HG03108 (cell line): Measurements from ENCODE around the gene CACNA1H.
"Not testable (repeated sequence)": the region's sequence is repeated elsewhere in the genome, so short reads cannot be mapped to it uniquely, and the experiment has no call there.

Experiments
- ATAC-seq: cut with Tn5 transposase; IDR thresholded peaks from one replicate; pipeline ENCODE4 v1.9.1; 2021; ENCODE audit warnings: moderate library complexity; ENCODE audit not compliant: unreplicated experiment

Gene CACNA1H

DNA sequence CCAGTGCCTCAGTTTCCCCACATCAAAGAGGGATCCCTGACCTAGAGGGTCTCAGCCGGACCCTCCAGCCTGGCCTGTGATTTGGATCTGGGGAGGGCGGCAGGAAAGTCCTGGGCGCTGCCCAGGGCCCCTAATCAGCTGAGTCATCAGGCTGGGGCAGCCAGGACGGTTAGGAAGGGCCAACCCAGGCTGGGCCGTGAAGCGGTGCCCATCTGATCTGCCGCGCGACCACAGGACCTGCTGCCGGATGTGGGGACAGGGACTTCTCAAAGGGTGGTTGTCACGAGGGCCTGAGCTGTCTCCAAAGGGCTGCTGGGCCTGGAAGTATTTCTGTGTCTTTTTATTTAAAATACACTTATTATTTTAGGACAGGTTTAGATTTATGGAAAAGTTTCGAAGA, 92.0 kb downstream of the CACNA1H start:
- no peak for ATAC-seq

DNA sequence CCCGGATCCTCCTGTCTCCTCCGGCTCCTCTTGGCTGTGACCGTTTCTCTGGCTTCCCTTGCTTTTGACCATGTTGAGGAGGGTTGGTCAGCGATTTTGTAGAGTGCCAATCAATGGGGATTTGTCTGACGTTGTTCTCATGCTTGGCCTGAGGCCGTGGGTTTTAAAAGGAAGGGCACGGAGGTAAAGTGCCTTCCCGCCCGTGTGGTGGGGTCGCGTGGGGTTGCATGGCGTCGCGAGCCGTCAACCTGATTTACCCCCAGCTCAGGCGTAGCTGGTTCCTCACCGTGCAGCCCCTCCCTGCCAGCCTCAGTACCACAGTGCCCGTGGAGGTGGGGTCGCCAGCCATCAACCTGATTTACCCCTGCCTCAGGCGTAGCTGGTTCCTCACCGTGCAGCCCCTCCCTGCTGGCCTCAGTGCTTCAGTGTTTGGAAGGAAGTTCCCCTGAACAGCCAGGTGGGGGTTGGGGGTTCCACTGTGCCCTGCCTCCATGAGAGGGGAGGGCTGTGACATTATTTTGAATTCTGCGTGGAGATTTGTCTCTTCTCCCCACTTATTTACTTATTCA, 92.6 kb downstream of the CACNA1H start:
- ATAC-seq, result no peak

DNA sequence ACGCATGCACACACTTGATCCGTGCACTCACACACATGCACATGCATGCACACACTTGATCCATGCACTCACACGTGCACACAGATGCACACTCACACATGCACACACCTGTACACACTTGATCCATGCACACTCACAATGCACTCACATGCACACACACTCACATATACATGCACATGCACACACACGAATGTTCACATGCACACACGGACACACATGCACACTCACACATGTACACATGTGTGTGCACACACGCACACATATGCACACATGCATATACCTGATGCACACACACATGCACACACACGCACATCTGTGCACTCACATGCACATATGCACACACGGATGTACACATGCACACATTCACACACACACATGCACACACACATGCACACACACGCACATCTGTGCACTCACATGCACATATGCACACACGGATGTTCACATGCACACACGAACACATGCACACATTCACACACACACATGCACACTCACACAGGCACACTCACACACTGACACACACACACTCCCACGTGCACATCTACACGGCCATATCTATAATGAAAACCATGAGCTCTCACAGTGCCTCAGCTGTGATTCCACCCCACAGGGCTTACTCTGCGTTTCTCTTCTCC, 95.1 kb downstream of the CACNA1H start:
- not testable (repeated sequence) for ATAC-seq

DNA sequence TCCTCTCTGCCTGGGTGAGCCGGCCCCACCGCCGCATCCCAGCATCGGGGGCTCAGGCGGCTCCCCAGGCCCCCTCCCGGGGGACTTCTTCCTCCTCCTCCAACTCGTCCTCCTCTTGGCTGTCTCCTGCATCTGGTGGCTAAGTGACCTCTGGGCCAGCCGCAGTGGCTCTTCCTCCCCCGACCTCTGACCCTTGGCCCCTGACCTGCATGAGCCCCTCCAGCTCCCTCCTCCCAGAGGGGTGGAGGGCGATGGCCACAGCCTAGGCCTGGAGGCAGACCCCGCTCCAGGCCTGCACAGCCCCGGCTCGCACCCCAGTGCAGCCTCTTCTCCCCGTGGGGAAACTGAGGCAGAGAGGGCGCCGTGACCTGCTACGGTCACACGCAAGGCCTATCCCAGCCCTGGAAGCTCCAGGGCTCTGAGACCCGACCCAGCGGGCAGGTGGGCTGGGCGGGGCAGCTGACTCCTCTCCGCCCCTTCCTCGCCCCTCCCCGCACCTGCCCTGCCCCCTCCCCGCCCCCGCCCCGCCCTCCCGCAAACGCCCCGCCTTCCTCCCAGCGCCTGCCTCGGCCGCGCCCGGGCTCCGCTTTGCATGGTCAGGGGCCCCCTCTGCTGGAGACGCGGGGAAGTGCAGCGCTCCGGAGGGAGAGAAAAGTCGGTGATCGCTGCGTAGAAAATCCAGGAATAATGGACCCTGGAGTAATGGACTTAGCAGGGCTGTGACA, 96.3 kb downstream of the CACNA1H start:
- ATAC-seq, result not testable (repeated sequence)

DNA sequence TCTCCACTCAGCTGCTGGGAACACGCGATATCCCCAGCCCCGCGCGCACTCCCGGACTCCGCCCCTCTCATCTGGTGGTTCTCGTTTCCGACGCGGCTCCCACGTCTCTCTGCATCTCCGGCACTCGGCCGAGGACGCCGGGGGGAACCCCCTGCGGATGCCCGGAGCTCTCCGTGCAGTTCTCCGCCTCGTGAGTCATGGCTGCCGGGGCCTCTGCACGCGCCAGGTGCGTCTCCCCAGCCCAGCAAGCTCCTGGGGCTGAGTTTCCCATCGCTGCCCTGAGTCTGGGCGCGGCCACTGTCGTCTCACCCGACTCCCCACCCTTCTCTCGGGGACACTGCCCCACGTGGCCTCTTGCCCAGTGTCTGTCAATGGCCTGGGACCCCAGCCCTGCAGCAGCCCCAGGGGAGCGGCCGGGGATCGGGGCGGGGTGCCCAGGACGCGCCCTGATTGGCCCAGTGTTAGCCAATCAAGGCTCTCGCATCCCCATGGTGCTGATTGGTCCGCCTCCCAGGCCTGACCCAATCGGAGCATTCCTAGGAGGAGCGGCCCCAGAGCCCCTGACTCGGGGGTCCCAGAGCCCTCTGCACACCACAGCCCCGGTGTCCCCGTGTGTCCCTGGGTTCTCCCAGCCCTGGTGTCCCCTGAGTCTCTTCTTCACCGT, 100.9 kb downstream of the CACNA1H start:
- ATAC-seq, result not testable (repeated sequence)

DNA sequence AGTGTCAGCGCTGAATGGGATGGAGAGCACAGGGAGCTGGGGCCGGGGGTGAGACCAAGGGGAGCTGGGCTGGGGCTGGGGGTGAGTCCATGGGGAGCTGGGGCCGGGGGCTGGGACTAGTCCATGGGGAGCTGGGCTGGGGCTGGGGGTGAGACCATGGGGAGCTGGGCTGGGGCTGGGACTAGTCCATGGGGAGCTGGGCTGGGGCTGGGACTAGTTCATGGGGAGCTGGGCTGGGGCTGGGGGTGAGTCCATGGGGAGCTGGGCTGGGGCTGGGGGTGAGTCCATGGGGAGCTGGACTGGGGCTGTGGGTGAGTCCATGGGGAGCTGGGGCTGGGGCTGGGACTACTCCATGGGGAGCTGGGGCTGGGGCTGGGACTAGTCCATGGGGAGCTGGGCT, 101.9 kb downstream of the CACNA1H start:
- not testable (repeated sequence) for ATAC-seq

DNA sequence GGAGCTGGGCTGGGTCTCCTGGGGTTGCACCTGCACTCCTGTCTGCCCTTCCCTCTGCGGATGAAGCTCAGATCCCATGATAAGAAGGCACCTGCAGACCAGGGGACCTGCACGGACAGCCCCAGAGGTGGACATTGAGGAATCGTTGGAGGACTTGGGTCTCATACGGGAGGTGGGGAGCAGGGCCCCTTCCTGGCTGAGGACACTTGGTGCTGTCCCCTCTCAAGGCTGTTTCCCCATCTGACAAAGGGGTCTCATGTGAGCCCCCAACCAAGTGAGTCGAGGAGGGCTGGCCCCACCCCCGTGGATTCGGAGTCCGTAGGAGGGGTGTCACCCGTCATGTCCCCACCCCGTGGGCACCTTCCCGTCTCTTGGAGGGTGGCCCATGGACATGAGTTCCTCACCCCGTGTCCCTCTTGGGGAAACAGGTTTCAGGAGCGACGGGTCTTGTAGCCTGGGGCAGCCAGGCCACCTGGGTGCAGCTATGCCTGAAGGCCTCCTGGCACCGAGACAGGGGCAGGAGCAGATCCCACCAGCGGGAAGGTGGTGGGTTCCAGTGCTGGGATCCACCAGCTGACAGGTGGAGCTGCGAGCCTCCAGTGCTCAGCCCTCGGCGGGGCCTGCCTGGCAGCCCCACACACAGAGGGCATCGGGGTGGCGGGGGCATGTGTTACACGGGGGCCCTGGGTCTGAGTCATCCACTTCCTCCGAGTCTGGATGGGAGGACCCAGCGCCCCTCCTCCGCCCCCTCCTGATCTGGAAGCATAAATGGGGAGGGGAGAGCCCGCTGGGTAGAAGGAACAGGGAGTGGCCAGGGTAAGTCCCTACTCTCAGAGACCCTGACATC, 102.6 kb downstream of the CACNA1H start, which contains the start of gene TPSD1:
TSS of gene TPSD1 (plus strand) at position 794 of the 847 bp plus-strand sequence. CDS start 212 bp downstream, outside the sequence.
- not testable (repeated sequence) for ATAC-seq

DNA sequence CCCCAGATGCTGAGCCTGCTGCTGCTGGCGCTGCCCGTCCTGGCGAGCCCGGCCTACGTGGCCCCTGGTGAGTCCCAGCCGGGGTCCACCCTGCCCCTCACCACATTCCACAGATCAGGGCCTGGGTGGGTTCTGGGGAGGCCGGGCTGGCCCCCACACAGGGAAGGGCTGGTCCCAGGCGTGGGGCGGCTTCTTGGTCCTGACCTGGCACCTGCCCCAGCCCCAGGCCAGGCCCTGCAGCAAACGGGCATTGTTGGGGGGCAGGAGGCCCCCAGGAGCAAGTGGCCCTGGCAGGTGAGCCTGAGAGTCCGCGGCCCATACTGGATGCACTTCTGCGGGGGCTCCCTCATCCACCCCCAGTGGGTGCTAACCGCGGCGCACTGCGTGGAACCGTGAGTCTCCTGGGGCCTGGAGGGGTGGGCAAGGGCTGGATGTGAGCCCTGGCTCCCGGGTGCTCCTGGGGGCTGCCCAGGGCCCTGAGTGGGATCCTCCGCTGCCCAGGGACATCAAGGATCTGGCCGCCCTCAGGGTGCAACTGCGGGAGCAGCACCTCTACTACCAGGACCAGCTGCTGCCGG, 103.5 kb downstream of the CACNA1H start:
- not testable (repeated sequence) for ATAC-seq

DNA sequence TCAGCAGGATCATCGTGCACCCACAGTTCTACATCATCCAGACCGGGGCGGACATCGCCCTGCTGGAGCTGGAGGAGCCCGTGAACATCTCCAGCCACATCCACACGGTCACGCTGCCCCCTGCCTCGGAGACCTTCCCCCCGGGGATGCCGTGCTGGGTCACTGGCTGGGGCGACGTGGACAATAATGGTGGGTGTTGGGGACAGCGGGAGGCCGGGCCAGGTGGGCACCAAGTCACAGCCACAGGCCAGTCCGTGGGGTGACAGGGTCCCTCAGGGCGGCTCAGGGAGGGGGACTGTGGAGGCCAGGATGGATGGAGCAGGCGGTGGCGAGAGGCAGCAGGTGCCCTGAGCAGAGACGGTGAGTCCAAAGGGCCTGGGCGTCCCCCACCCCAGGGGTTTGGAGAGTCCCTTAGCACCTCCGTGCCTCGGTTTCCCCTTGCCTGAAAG, 104.0 kb downstream of the CACNA1H start:
- ATAC-seq, result no peak

DNA sequence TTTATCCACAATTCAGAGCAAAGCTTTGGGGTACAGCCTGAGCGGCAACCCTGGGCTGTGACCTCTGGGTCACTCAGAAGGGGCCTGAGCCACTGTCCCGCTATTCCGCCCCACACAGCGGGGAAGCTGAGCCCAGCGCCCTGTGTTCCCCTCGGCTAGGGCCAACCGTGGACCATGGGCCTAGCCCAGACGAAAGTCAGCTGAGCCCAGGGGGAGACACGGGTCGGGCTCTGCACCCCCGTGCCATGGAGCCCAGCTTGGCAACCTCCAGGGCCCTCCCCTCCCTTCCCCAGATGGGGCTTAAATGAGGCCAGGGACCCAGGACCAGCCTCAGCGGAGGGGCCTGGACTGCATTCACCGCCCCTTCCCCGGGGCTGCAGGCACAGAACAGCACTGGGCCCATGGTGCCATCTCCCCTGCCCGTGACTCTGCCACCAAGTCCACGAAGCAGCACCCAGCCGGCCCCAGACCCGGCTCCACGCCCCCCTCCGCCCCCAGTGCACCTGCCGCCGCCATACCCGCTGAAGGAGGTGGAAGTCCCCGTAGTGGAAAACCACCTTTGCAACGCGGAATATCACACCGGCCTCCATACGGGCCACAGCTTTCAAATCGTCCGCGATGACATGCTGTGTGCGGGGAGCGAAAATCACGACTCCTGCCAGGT, 104.8 kb downstream of the CACNA1H start:
- no peak for ATAC-seq

DNA sequence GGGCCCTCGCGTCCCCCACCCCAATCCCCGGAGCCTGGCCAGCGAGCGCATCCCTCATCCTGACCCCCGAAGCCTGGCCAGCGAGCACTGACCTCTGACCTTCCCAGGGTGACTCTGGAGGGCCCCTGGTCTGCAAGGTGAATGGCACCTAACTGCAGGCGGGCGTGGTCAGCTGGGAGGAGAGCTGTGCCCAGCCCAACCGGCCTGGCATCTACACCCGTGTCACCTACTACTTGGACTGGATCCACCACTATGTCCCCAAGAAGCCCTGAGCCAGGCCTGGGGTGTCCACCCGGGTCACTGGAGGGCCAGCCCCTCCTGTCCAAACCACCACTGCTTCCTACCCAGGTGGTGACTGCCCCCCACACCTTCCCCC, 105.3 kb downstream of the CACNA1H start:
- ATAC-seq, result no peak

DNA sequence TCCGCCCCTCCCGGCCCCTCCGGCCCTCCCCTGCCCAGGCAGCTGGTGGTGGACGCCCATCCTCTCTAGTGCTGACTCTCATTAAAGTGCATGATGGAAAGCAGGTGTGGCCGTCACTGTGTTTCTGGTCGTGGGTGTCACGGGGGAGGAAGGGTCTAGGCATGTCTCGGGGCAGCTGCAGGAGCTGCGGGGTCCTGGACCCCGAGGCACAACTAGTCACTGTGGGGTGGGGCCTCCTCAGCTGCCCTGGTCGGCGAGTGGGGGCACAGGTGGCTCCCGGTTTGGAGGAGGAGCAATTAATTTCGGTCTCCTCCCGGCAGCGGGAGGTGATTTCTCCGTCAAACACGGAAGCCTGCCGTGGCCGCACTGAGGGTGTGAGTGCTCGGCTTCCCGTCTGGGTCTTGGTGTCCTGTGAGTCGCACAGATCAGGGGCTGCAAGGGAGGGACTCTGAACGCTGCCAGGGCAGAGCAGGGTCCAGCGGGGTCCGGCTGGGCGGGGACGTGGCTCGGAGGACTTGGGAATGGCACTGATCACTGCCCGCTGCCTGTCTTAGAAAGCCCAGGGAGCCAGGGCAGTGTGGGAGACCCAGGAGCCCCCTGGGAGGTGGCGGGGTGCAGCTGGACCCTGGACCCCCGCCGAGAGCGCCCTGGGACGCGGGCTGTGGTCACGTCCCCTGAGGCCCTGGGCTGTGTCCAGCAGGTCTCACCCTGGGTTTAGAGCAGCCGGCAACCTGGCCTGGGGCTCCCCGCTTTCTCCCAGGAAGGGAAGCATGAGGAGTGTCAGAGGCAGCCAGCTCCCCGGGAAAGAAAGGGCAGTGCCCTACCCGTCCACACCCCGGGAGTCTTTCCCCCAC, 106.2 kb downstream of the CACNA1H start:
- no peak for ATAC-seq

DNA sequence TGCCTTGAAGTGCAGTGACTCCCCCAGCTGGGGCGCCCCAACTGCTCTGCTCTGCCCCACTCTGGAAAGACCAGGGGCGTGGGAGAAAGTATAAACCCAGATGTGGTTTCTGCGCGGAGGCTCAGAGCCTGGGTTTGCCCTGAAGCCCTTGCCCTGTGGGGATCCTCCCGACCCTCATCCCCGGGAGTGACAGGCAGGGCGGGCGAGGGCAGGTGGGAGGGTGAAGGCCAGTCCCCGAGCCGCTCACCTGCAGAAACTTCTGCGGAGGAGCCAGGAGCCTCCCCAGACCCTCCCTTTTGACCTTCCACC, 106.8 kb downstream of the CACNA1H start:
- no peak for ATAC-seq

DNA sequence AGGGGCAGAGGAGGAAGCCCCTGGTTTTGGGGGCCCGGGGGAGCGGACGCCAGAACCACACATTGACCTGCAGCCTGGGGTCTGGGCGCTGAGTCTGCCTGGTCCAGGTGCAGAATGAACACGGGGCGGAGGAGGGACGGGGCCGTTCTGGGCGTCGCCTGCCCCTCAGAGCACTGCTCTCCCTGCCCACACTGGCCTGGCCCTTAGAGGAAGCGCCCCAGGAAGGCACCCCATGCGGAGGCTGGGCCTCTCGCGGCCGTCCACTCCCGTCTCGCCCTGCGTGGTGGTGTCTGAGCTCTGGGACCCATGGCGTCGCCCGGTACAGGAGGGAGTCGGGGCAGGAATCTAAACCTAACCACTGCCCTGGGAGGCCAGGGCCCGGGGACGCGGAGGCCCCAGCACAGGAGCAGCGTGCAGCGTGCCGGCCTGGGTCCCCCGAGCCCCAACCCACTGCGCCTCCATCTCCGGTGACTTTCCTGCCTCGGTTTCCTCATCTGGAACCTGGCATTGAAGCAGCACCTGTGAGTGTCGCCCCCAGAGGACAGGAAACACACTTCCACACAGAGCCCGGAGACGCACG, 107.3 kb downstream of the CACNA1H start:
- ATAC-seq, result no peak

DNA sequence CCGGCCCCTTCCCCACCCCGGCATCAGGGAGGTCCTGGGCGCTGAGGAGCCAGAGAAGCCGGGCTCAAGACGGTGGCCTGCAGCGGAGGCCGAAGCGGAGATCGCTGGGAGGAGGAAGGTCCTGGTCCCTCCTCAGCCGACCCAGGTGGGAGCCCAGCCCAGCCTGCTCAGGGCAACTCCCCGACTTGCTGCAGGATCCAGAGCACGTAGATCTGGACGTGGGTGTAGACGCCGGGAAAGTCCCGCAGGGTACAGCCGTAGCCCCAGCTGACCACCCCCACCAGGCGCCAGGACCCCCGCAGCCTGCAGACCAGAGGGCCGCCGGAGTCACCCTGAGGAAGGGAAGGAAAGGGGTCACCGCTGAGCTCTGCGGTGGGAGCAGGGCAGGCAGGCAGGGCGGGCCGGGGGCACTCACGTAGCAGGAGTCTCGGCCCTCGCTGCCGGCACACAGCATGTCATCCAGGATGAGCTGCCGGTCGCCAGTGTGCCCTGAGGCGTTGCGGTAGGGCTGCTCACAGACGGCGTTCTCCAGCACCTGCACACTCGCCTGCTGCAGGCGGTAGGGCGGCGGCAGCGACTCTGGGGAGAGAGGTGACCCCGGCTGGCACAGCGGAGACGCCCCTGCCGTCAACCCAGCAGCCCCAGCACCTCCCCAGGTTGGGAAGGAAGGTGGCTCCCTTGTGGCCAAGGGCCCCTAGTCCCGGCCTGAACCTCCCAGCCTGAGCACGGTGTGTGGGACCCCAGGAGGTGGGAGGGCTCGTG, 108.4 kb downstream of the CACNA1H start:
- no peak for ATAC-seq

DNA sequence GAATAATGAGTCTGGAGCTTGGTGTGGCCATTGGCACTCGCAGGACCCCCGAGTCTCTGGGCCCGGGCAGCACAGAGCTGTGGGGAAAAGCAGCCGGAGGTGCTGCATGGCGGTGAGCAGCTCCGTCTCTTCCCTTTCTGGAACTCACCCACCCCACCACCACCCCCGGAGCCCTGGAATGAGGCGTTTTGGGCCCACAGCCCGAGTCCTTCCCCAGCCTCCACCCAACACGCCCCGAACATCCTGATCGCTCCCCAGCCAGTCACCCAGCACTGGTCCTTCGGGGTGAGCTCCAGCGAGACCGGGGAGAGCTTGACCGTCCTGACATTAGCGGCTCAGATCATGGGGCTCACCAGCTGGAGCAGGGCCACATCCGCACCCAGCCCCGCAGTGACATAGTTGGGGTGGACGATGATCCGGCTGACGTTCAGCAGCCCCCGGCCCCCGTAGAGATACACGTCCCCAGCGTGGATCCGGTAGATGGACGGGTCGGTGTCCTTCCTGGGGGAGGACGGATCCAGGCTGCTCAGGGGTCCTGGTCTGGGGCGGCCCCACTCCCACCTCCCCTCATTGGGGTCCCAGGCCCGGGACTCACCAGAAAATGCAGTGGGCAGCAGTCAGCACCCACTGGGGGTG, 109.4 kb downstream of the CACNA1H start:
- no peak for ATAC-seq

DNA sequence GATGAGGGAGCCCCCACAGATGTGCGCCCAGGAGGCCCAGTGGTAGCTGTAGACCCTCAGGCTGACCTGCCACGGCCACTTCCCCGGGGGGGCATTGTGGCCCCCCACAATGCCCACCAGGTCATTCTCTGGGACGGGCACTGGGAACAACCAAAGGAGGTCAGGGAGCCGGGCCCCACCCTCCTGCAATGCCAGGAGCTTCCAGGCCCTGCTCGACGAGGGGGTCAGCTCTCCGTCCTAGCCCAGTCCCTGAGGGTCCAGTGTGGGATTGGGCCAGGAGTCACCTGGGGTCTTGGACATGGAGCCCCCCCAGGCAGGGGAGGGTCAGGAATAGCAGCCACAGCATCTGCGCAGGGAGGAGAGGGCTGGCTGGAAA, 109.9 kb downstream of the CACNA1H start:
- no peak for ATAC-seq
